IMR-90 (cell line): Measurements from ENCODE around the gene SP8. TPM values are rescaled to one million over a fixed set of nuclear protein-coding genes. Genes with fewer than 3 reads are reported as not detected.

ENCODE experiments used
- ATAC-seq: fragments of 200-7000 bp; cut with Tn5 transposase; 2 replicates; pipeline ENCODE4 v1.9.1; 2020; ENCODE audit warnings: low read depth, mild to moderate bottlenecking, moderate library complexity
- BruUV-seq: library from RNA; stranded (reverse); fragments of 400-500 nt; replicated peaks from 2 replicates; lab custom pipeline; 2021; lab: Mats Ljungman, UMichigan
- CTCF ChIA-PET: fragments of 300-600 bp; formaldehyde crosslinking; extraction: SDS; loops from one replicate; lab custom pipeline; 2021; ENCODE audit warnings: antibody characterized with exemption; lab: Yijun Ruan, JAX
- POLR2A ChIA-PET: fragments of 300-600 bp; sonication (Branson Sonifier 250); formaldehyde crosslinking; loops from one replicate; lab custom pipeline; 2022; ENCODE audit warnings: antibody characterized with exemption; ENCODE audit not compliant: unreplicated experiment; lab: Charles Lee
- DNase-seq: peaks from one replicate; pipeline ENCODE4 v3.0.0; 2013
- H2AFZ ChIP-seq: replicated peaks from 2 replicates; pipeline ENCODE3; 2013; ENCODE audit warnings: low read length, mild to moderate bottlenecking; ENCODE audit not compliant: poor library complexity
- H2AK5ac ChIP-seq: 2 replicates; pipeline ENCODE4 v1.6.1; 2013; ENCODE audit warnings: low read depth, low read length, inconsistent platforms
- H2AK9ac ChIP-seq: replicated peaks from 2 replicates; pipeline ENCODE3; 2013; ENCODE audit warnings: mild to moderate bottlenecking, low read depth, low read length, moderate library complexity; ENCODE audit not compliant: poor library complexity
- H2BK120ac ChIP-seq: 2 replicates; pipeline ENCODE4 v1.6.1; 2013; ENCODE audit warnings: low read depth, low read length, inconsistent platforms
- H2BK15ac ChIP-seq: 3 replicates; pipeline ENCODE4 v1.6.1; 2013; ENCODE audit warnings: low read depth, low read length, inconsistent platforms
- H2BK20ac ChIP-seq: 2 replicates; pipeline ENCODE4 v1.6.1; 2013; ENCODE audit warnings: low read depth, mild to moderate bottlenecking, inconsistent platforms, low read length, moderate library complexity
- H2BK5ac ChIP-seq: 2 replicates; pipeline ENCODE4 v1.6.1; 2013; ENCODE audit warnings: mild to moderate bottlenecking, low read depth, low read length, inconsistent platforms; ENCODE audit not compliant: poor library complexity, severe bottlenecking
- H3K14ac ChIP-seq: replicated peaks from 2 replicates; pipeline ENCODE4 v1.6.1; 2013; ENCODE audit warnings: low read depth, low read length, inconsistent platforms
- H3K18ac ChIP-seq: 2 replicates; pipeline ENCODE4 v1.6.1; 2013; ENCODE audit warnings: low read depth, low read length, control low read depth
- H3K23ac ChIP-seq: 2 replicates; pipeline ENCODE4 v1.6.1; 2013; ENCODE audit warnings: low read depth, low read length, inconsistent platforms
- H3K27ac ChIP-seq: 2 replicates; pipeline ENCODE4 v1.5.1; 2013; ENCODE audit warnings: mild to moderate bottlenecking, control low read depth, low read length; ENCODE audit not compliant: insufficient read depth
- H3K27me3 ChIP-seq: 2 replicates; pipeline ENCODE4 v1.6.1; 2013; ENCODE audit warnings: low read length; ENCODE audit not compliant: control insufficient read depth, insufficient read depth
- H3K36me3 ChIP-seq: 2 replicates; pipeline ENCODE4 v1.6.1; 2013; ENCODE audit warnings: low read length, mixed read lengths; ENCODE audit not compliant: control insufficient read depth, insufficient read depth
- H3K4ac ChIP-seq: 2 replicates; pipeline ENCODE4 v1.6.1; 2013; ENCODE audit warnings: low read depth, low read length, inconsistent platforms
- H3K4me1 ChIP-seq: 2 replicates; pipeline ENCODE4 v1.6.1; 2013; ENCODE audit warnings: low read length, mixed read lengths; ENCODE audit not compliant: control insufficient read depth, insufficient read depth
- H3K4me2 ChIP-seq: 2 replicates; pipeline ENCODE4 v1.6.1; 2013; ENCODE audit warnings: low read depth, mild to moderate bottlenecking, control low read depth, low read length, moderate library complexity
- H3K4me3 ChIP-seq: 2 replicates; pipeline ENCODE4 v1.5.1; 2013; ENCODE audit warnings: low read depth, mild to moderate bottlenecking, control low read depth, low read length, moderate library complexity; ENCODE audit not compliant: insufficient read depth
- H3K56ac ChIP-seq: 2 replicates; pipeline ENCODE4 v1.6.1; 2013; ENCODE audit warnings: low read length, inconsistent platforms; ENCODE audit not compliant: insufficient read depth; ENCODE audit errors: extremely low read depth
- H3K79me1 ChIP-seq, 2 experiments: 2 replicates each; pipeline ENCODE4 v1.6.1; 2013; ENCODE audit warnings: low read length in 2 of 2, inconsistent platforms in 1 of 2, low read depth in 1 of 2
- H3K9ac ChIP-seq: 2 replicates; pipeline ENCODE4 v1.6.1; 2013; ENCODE audit warnings: low read depth, low read length, control low read depth
- H3K9me1 ChIP-seq: 2 replicates; pipeline ENCODE4 v1.6.1; 2013; ENCODE audit warnings: low read length, inconsistent platforms; ENCODE audit not compliant: insufficient read depth
- H3K9me3 ChIP-seq: 2 replicates; pipeline ENCODE4 v1.6.1; 2013; ENCODE audit warnings: low read length; ENCODE audit not compliant: control insufficient read depth, insufficient read depth
- H4K20me1 ChIP-seq: 2 replicates; pipeline ENCODE4 v1.6.1; 2013; ENCODE audit warnings: low read length, inconsistent platforms; ENCODE audit not compliant: insufficient read depth
- H4K5ac ChIP-seq: 2 replicates; pipeline ENCODE4 v1.6.1; 2013; ENCODE audit warnings: mild to moderate bottlenecking, low read depth, low read length, control low read depth
- H4K8ac ChIP-seq, 2 experiments: 2 replicates each; pipeline ENCODE4 v1.6.1; 2013; ENCODE audit warnings: low read depth in 2 of 2, low read length in 2 of 2, control low read depth in 1 of 2, inconsistent platforms in 1 of 2
- H4K91ac ChIP-seq: 2 replicates; pipeline ENCODE4 v1.6.1; 2013; ENCODE audit warnings: low read depth, low read length, inconsistent platforms; ENCODE audit not compliant: insufficient read depth
- BHLHE40 ChIP-seq: fragments of 150-350 bp; IDR thresholded peaks from 2 replicates; pipeline ENCODE4 v1.6.1; 2016; ENCODE audit warnings: mild to moderate bottlenecking, low read depth, low read length
- CEBPB ChIP-seq: IDR thresholded peaks from 2 replicates; pipeline ENCODE4 v1.6.1; 2012; ENCODE audit warnings: low read depth, low read length, improper control_type of control experiment
- ELK1 ChIP-seq: fragments of 150-350 bp; IDR thresholded peaks from 2 replicates; pipeline ENCODE4 v1.6.1; 2016; ENCODE audit warnings: low read depth, mild to moderate bottlenecking, low read length, moderate library complexity, borderline replicate concordance
- RAD21 ChIP-seq: IDR thresholded peaks from 2 replicates; pipeline ENCODE4 v1.6.1; 2012; ENCODE audit warnings: low read length, improper control_type of control experiment
- SMC3 ChIP-seq: fragments of 150-350 bp; IDR thresholded peaks from 2 replicates; pipeline ENCODE4 v1.6.1; 2016; ENCODE audit warnings: low read depth, mild to moderate bottlenecking, antibody characterized with exemption, low read length, moderate library complexity
- WGBS, 2 experiments: methylation state at CpG; one replicate each; pipeline versions ENCODE4 v1.1.5 to v1.1.7; 2013; ENCODE audit warnings: missing lambda C conversion rate in 2 of 2; ENCODE audit not compliant: insufficient read length in 1 of 2; ENCODE audit errors: extremely low coverage in 2 of 2; 5-methylcytosine and 5-hydroxymethylcytosine counted together
- dilution Hi-C: fragments of 300-500 bp; cut with HindIII; formaldehyde crosslinking; loops from one replicate; pipeline ENCODE4 v1.14.3; 2018; ENCODE audit warnings: low sequenced_read_pairs; ENCODE audit not compliant: unreplicated experiment
- in situ Hi-C: fragments of 300-500 bp; cut with MboI; formaldehyde crosslinking; loops from 3 replicates; pipeline ENCODE4 v1.14.3; 2019; ENCODE audit warnings: low sequenced_read_pairs, inconsistent platforms, mixed read lengths
- intact Hi-C: fragments of 100-400 bp; cut with micrococcal nuclease; formaldehyde crosslinking; loops from 2 replicates; pipeline ENCODE4 v1.10.0; 2022
- polyA plus RNA-seq, 3 experiments: library from polyadenylated mRNA; depleted of rRNA; stranded (reverse); fragments of >200 nt; gene quantifications; 2 replicates each; pipeline ENCODE4 v1.2.3, GENCODE V29; 2012; ENCODE audit warnings: low replicate concordance in 1 of 3
- total RNA-seq: library from RNA; depleted of rRNA; stranded (reverse); fragments of >200 nt; gene quantifications from 2 replicates; pipeline ENCODE4 v1.2.3, GENCODE V29; 2012

SP8 gene
- total and polyA plus RNA-seq, 2 of the 4 experiments (the other 2 are of a cell fraction), result not detected

GRCh38 chr7:20745702-20746101 is 41.0 kb downstream of the SP8 start:
- Histone ChIP-seq H2AK5ac (no peak overlapping the region), H4K5ac (no peak overlapping the region), H3K36me3 (no peaks in the 10 kb centered on the region), H3K79me1 (no peaks in the 10 kb centered on the region), H3K27ac (no peak overlapping the region), H2AFZ (no peak overlapping the region), H3K9ac (no peak overlapping the region), H3K4ac (no peak overlapping the region), H4K91ac (no peak overlapping the region), H2BK15ac (no peak overlapping the region), H3K4me3 (no peak overlapping the region), H3K23ac (no peak overlapping the region), H3K18ac (no peak overlapping the region), H2AK9ac (no peak overlapping the region), H3K56ac (no peak overlapping the region), H3K9me1 (no peaks in the 10 kb centered on the region), H3K4me1 (no peaks in the 10 kb centered on the region), H2BK5ac (no peak overlapping the region), H2BK20ac (no peak overlapping the region), H3K9me3 (peaks cover 10% of the 10 kb centered on the region; the same call in 1 of the 2 replicates), H3K4me2 (no peak overlapping the region), H3K27me3 (no peaks in the 10 kb centered on the region), H4K8ac (no peak overlapping the region), H2BK120ac (no peak overlapping the region), H4K20me1 (no peaks in the 10 kb centered on the region), H3K14ac (no peak overlapping the region)
- dilution Hi-C loops, result no loop called here
- ChIA-PET POLR2A (no interaction called here), CTCF (no interaction called here)
- TF ChIP-seq RAD21 (no peak), CEBPB (no peak), SMC3 (no peak), BHLHE40 (no peak), ELK1 (no peak)
- 0% methylated on average over 1 of the region's 7 CpGs; no CpG with 5 or more reads in 1 of the 2 experiments for WGBS, 2 experiments
- DNase-seq, result no peak
- no peak for ATAC-seq
- in situ Hi-C loops, result no loop called here
- intact Hi-C loops, result no loop called here
- no TSS peak for BruUV-seq
